Activated naive CD8-positive, alpha-beta T cell (primary cell): Measurements from ENCODE around the gene GTF3C4.

Source experiments
- H3K27ac Mint-ChIP-seq: one replicate; pipeline ENCODE4 v1.8.0; 2021; ENCODE audit warnings: mixed read lengths
- H3K27me3 Mint-ChIP-seq: one replicate; pipeline ENCODE4 v1.8.0; 2021; ENCODE audit warnings: mixed read lengths
- H3K36me3 Mint-ChIP-seq: one replicate; pipeline ENCODE4 v1.8.0; 2021; ENCODE audit warnings: mixed read lengths
- H3K4me1 Mint-ChIP-seq: one replicate; pipeline ENCODE4 v1.8.0; 2021; ENCODE audit warnings: low read depth, mixed read lengths
- H3K4me3 Mint-ChIP-seq: one replicate; pipeline ENCODE4 v1.8.0; 2021; ENCODE audit warnings: mild to moderate bottlenecking, mixed read lengths
- H3K9me3 Mint-ChIP-seq: one replicate; pipeline ENCODE4 v1.8.0; 2021; ENCODE audit warnings: low read depth, mixed read lengths

Gene GTF3C4

GRCh38 chr9:132669698-132670456, 387 bp upstream of the GTF3C4 start, which contains the start of gene DDX31:
TSS of gene DDX31 (minus strand) at chr9:132669983. CDS start at chr9:132669934, 49 bp downstream.
- H3K4me1 Mint-ChIP-seq, result peaks cover 55% of the 10 kb centered on the region
- H3K27me3 Mint-ChIP-seq, result no peaks in the 10 kb centered on the region
- H3K27ac Mint-ChIP-seq, result peak within 1 kb of the TSS; percentile 92
- peaks cover 4% of the 10 kb centered on the region for H3K36me3 Mint-ChIP-seq
- H3K9me3 Mint-ChIP-seq, result no peaks in the 10 kb centered on the region
- H3K4me3 Mint-ChIP-seq, result peak within 1 kb of the TSS; percentile 93

GRCh38 chr9:132671620-132672412, 1.6 kb downstream of the GTF3C4 start:
- peak overlapping the region; percentile 93 for H3K4me3 Mint-ChIP-seq
- H3K36me3 Mint-ChIP-seq, result peaks cover 4% of the 10 kb centered on the region
- H3K27me3 Mint-ChIP-seq, result no peaks in the 10 kb centered on the region
- peak overlapping the region; percentile 91 for H3K27ac Mint-ChIP-seq
- no peaks in the 10 kb centered on the region for H3K9me3 Mint-ChIP-seq
- peaks cover 60% of the 10 kb centered on the region for H3K4me1 Mint-ChIP-seq

- H3K27me3 Mint-ChIP-seq, result no peaks in the 10 kb centered on the region
- peak overlapping the region; percentile 62 for H3K27ac Mint-ChIP-seq
- H3K4me1 Mint-ChIP-seq, result peaks cover 63% of the 10 kb centered on the region
- H3K9me3 Mint-ChIP-seq, result no peaks in the 10 kb centered on the region
- peak overlapping the region; percentile 93 for H3K4me3 Mint-ChIP-seq
- H3K36me3 Mint-ChIP-seq, result peaks cover 4% of the 10 kb centered on the region
Measured at GRCh38 chr9:132672413-132672690, 2.1 kb downstream of the GTF3C4 start.

GRCh38 chr9:132673355-132673754, 3.1 kb downstream of the GTF3C4 start:
- Mint-ChIP-seq H3K36me3 (peaks cover 4% of the 10 kb centered on the region), H3K27ac (peak overlapping the region; percentile 46), H3K9me3 (no peaks in the 10 kb centered on the region), H3K27me3 (no peaks in the 10 kb centered on the region), H3K4me1 (peaks cover 54% of the 10 kb centered on the region), H3K4me3 (peak overlapping the region; percentile 76)

GRCh38 chr9:132674485-132674884, 4.2 kb downstream of the GTF3C4 start:
- Mint-ChIP-seq H3K9me3 (no peaks in the 10 kb centered on the region), H3K4me3 (no peak overlapping the region), H3K4me1 (peaks cover 57% of the 10 kb centered on the region), H3K36me3 (peaks cover 8% of the 10 kb centered on the region), H3K27me3 (no peaks in the 10 kb centered on the region), H3K27ac (no peak overlapping the region)

GRCh38 chr9:132677976-132678375, 7.7 kb downstream of the GTF3C4 start:
- H3K9me3 Mint-ChIP-seq, result no peaks in the 10 kb centered on the region
- no peak overlapping the region for H3K4me3 Mint-ChIP-seq
- H3K27ac Mint-ChIP-seq, result no peak overlapping the region
- no peaks in the 10 kb centered on the region for H3K27me3 Mint-ChIP-seq
- H3K36me3 Mint-ChIP-seq, result peaks cover 11% of the 10 kb centered on the region
- H3K4me1 Mint-ChIP-seq, result peaks cover 58% of the 10 kb centered on the region

- no peaks in the 10 kb centered on the region for H3K27me3 Mint-ChIP-seq
- H3K27ac Mint-ChIP-seq, result peak overlapping the region; percentile 70
- H3K4me1 Mint-ChIP-seq, result peaks cover 38% of the 10 kb centered on the region
- H3K36me3 Mint-ChIP-seq, result peaks cover 15% of the 10 kb centered on the region
- H3K9me3 Mint-ChIP-seq, result no peaks in the 10 kb centered on the region
- peak overlapping the region; percentile 23 for H3K4me3 Mint-ChIP-seq
Measured at GRCh38 chr9:132679946-132680625, 9.8 kb downstream of the GTF3C4 start.

GRCh38 chr9:132681561-132681960, 11.3 kb downstream of the GTF3C4 start:
- peaks cover 18% of the 10 kb centered on the region for H3K36me3 Mint-ChIP-seq
- peak overlapping the region; percentile 54 for H3K27ac Mint-ChIP-seq
- H3K4me1 Mint-ChIP-seq, result peaks cover 29% of the 10 kb centered on the region
- no peak overlapping the region for H3K4me3 Mint-ChIP-seq
- no peaks in the 10 kb centered on the region for H3K27me3 Mint-ChIP-seq
- no peaks in the 10 kb centered on the region for H3K9me3 Mint-ChIP-seq

GRCh38 chr9:132683873-132684272, 13.6 kb downstream of the GTF3C4 start:
- peaks cover 24% of the 10 kb centered on the region for H3K36me3 Mint-ChIP-seq
- no peak overlapping the region for H3K4me3 Mint-ChIP-seq
- peaks cover 23% of the 10 kb centered on the region for H3K4me1 Mint-ChIP-seq
- no peaks in the 10 kb centered on the region for H3K9me3 Mint-ChIP-seq
- no peak overlapping the region for H3K27ac Mint-ChIP-seq
- H3K27me3 Mint-ChIP-seq, result no peaks in the 10 kb centered on the region

GRCh38 chr9:132690696-132691095, 20.4 kb downstream of the GTF3C4 start:
- H3K36me3 Mint-ChIP-seq, result peaks cover 22% of the 10 kb centered on the region
- no peak overlapping the region for H3K27ac Mint-ChIP-seq
- peaks cover 4% of the 10 kb centered on the region for H3K4me1 Mint-ChIP-seq
- H3K4me3 Mint-ChIP-seq, result no peak overlapping the region
- H3K9me3 Mint-ChIP-seq, result peaks cover 4% of the 10 kb centered on the region
- H3K27me3 Mint-ChIP-seq, result no peaks in the 10 kb centered on the region

- Mint-ChIP-seq H3K36me3 (peaks cover 24% of the 10 kb centered on the region), H3K4me1 (peaks cover 4% of the 10 kb centered on the region), H3K4me3 (no peak overlapping the region), H3K9me3 (peaks cover 27% of the 10 kb centered on the region), H3K27me3 (peaks cover 4% of the 10 kb centered on the region), H3K27ac (no peak overlapping the region)
Measured at GRCh38 chr9:132694144-132694543, 23.9 kb downstream of the GTF3C4 start.

- H3K4me3 Mint-ChIP-seq, result no peak overlapping the region
- peaks cover 18% of the 10 kb centered on the region for H3K36me3 Mint-ChIP-seq
- H3K27ac Mint-ChIP-seq, result no peak overlapping the region
- peaks cover 4% of the 10 kb centered on the region for H3K27me3 Mint-ChIP-seq
- H3K9me3 Mint-ChIP-seq, result peaks cover 27% of the 10 kb centered on the region
- H3K4me1 Mint-ChIP-seq, result peaks cover 4% of the 10 kb centered on the region
Measured at GRCh38 chr9:132697230-132697629, 27.0 kb downstream of the GTF3C4 start.

- Mint-ChIP-seq H3K27me3 (peaks cover 4% of the 10 kb centered on the region), H3K9me3 (peaks cover 26% of the 10 kb centered on the region), H3K4me3 (no peak overlapping the region), H3K27ac (no peak overlapping the region), H3K4me1 (peaks cover 4% of the 10 kb centered on the region), H3K36me3 (peaks cover 14% of the 10 kb centered on the region)
Measured at GRCh38 chr9:132698989-132699388, 28.7 kb downstream of the GTF3C4 start.

- Mint-ChIP-seq H3K4me3 (no peak overlapping the region), H3K27me3 (peaks cover 4% of the 10 kb centered on the region), H3K27ac (no peak overlapping the region), H3K4me1 (no peaks in the 10 kb centered on the region), H3K9me3 (peaks cover 23% of the 10 kb centered on the region), H3K36me3 (peaks cover 10% of the 10 kb centered on the region)
Measured at GRCh38 chr9:132699956-132700355, 29.7 kb downstream of the GTF3C4 start.

GRCh38 chr9:132702254-132702653, 32.0 kb downstream of the GTF3C4 start:
- Mint-ChIP-seq H3K27me3 (peaks cover 4% of the 10 kb centered on the region), H3K4me3 (no peak overlapping the region), H3K9me3 (peaks cover 14% of the 10 kb centered on the region)

More at GRCh38 chr9:132702254-132702653, 32.0 kb downstream of the GTF3C4 start:
- no peaks in the 10 kb centered on the region for H3K4me1 Mint-ChIP-seq
- H3K27ac Mint-ChIP-seq, result no peak overlapping the region
- H3K36me3 Mint-ChIP-seq, result peaks cover 10% of the 10 kb centered on the region
